ENCODE data around the gene CALCB. TPM values are rescaled to one million over a fixed set of nuclear protein-coding genes. Genes with fewer than 3 reads are reported as not detected.
A peak's percentile ranks its signal among the peaks of the same experiment; 100 is the strongest.
"Not testable (repeated sequence)": the region's sequence is repeated elsewhere in the genome, so short reads cannot be mapped to it uniquely, and the experiment has no call there.

Gene CALCB
- total RNA-seq, 2 donors from 2014 or later = 1.5 TPM; not detected in 1

DNA sequence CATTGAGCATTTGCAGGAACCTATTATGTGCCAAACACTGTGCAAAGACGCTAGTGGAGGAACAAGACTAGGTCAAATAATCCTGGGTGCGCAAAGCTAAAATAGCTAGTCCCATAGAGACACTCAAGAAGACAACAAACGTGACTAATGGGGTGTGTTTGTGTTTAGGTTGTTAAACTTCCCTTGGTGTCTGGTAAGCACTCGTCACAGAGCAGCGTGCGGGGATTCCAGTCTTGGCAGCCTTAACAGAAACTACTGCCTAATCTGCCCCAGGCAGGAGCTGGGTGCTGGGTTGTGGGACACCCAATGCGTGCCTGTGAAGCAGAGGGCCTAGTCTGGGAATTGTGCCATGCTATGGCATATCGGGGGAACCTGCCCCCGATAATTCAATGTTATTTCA, 10.8 kb upstream of the CALCB start:
- ATAC-seq (ENCODE audit: insufficient number of reproducible peaks, low FRiP score, low read depth) = no peak
- H3K9me3 ChIP-seq = no peaks in the 10 kb centered on the region
- H3K4me3 ChIP-seq = no peak overlapping the region
- TF ChIP-seq, protein P1, sequence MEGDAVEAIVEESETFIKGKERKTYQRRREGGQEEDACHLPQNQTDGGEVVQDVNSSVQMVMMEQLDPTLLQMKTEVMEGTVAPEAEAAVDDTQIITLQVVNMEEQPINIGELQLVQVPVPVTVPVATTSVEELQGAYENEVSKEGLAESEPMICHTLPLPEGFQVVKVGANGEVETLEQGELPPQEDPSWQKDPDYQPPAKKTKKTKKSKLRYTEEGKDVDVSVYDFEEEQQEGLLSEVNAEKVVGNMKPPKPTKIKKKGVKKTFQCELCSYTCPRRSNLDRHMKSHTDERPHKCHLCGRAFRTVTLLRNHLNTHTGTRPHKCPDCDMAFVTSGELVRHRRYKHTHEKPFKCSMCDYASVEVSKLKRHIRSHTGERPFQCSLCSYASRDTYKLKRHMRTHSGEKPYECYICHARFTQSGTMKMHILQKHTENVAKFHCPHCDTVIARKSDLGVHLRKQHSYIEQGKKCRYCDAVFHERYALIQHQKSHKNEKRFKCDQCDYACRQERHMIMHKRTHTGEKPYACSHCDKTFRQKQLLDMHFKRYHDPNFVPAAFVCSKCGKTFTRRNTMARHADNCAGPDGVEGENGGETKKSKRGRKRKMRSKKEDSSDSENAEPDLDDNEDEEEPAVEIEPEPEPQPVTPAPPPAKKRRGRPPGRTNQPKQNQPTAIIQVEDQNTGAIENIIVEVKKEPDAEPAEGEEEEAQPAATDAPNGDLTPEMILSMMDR (IDR thresholded peaks at IDR 0.05) = no peak
- no peaks in the 10 kb centered on the region for H3K4me1 ChIP-seq (ENCODE audit: control insufficient read depth in 1 of 2, low read depth in 2 of 2)
- no peaks in the 10 kb centered on the region for H3K27me3 ChIP-seq (replicated peaks; ENCODE audit: insufficient read depth)
- no peak for DNase-seq (ENCODE audit: low spot score)
- no peak overlapping the region for H3K27ac ChIP-seq
- no peaks in the 10 kb centered on the region for H3K36me3 ChIP-seq

DNA sequence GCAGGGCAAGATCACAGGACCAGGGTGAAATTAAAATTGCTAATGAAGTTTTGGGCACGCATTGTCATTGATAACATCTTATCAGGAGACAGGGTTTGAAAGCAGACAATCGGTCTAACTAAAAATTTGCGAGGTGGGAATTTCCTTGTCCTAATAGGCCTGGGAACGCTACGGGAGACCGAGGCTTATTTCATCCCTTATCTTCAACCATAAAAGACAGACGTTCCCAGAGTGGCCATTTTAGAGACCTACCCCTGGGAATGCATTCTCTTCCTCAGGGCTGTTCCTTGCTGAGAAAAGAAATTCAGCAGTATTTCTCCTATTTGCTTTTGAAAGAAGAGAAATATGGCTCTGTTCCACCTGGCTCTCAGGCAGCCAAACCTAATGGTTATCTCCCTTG, 3.6 kb upstream of the CALCB start:
- DNase-seq (ENCODE audit: low spot score); H3K4me3 ChIP-seq: not testable (repeated sequence)

DNA sequence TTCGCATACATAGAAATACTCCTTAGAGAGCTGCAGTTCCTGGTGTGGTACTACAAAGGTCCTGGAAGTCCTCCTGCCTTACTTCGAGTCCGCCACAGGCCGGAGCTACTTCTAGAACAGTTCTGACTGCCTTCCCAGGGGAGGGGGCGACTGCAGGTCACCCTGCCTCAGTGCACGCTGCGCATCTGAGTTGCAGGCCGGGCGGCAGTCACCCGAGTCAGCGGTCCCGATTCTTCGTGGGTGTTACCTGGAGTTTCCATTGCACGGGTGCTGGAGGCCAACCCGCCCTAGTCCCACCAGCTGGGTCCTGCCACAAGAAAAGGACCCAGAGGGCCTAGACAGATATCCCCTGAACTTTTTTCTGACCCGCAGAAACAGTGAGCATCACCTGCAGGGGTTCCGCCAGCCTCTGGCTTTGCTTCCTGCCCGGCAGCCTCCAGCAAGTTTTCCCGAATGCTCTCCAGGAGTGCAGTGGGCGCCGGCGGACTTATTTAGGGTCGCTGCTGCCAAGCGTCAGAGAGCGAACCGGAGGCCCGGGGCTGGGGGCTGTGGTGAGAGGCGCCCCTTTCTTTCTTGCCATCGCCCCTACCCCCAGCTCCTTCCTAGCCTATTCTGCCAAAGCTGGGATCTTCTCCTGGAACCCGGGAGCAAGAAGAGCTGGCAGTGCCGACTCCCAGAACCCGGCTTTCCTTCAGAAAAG, 1.7 kb upstream of the CALCB start:
- H3K27me3 ChIP-seq (replicated peaks; ENCODE audit: insufficient read depth) = no peaks in the 10 kb centered on the region
- H3K4me3 ChIP-seq = no peak overlapping the region
- ATAC-seq (ENCODE audit: insufficient number of reproducible peaks, low FRiP score, low read depth) (no peak), DNase-seq (ENCODE audit: low spot score) (no peak)
- no peaks in the 10 kb centered on the region for H3K36me3 ChIP-seq
- no peaks in the 10 kb centered on the region for H3K9me3 ChIP-seq
- no peak overlapping the region for H3K27ac ChIP-seq
- peaks cover 14 to 19% of the 10 kb centered on the region in 2 donors for H3K4me1 ChIP-seq (ENCODE audit: control insufficient read depth in 1 of 2, low read depth in 2 of 2)
- TF ChIP-seq, protein P1 (IDR thresholded peaks at IDR 0.05) = no peak

More for the DNA sequence above, 3.6 kb upstream of the CALCB start:
- H3K27ac ChIP-seq; H3K27me3 ChIP-seq (replicated peaks; ENCODE audit: insufficient read depth); H3K36me3 ChIP-seq; ATAC-seq (ENCODE audit: insufficient number of reproducible peaks, low FRiP score, low read depth); H3K9me3 ChIP-seq: not testable (repeated sequence)
- H3K4me1 ChIP-seq (ENCODE audit: control insufficient read depth in 1 of 2, low read depth in 2 of 2) = peaks cover 14 to 19% of the 10 kb centered on the region in 2 donors

DNA sequence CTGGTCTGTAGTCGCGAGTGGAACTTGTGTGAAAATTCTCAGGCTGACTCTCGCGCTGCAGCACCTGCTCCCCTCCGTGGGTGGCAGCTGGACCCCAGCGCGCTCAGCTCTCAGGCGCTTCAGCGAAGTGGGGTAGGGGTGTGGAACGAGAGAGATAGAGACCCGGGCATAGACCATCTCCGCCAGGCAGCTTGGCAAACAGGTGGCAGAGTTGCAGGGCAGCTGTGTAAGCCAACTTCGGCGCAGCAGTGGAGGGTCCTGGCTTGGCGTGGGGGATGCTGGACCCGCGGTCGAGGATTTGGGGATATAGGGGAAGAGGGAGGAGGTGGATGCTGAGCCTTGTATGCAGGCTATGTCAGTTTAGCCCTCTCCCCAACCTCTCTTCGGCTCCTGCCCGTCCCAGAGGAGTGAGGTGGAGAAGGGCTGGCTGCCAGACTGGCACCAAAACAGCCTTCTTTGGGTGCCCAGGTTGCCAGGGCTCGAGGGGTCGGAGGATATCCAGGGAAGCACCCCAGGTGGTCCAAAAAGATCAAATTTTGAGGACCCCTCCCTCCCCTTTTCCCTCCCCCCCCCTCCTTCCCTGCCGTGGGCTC, 746 bp upstream of the CALCB start:
- no peak overlapping the region for H3K27ac ChIP-seq
- TF ChIP-seq, protein P1 (IDR thresholded peaks at IDR 0.05) = no peak
- H3K36me3 ChIP-seq = no peaks in the 10 kb centered on the region
- no peaks in the 10 kb centered on the region for H3K9me3 ChIP-seq
- no peaks in the 10 kb centered on the region for H3K27me3 ChIP-seq (replicated peaks; ENCODE audit: insufficient read depth)
- no peak for ATAC-seq (ENCODE audit: insufficient number of reproducible peaks, low FRiP score, low read depth)
- DNase-seq (ENCODE audit: low spot score) = no peak
- no peak overlapping the region for H3K4me3 ChIP-seq
- H3K4me1 ChIP-seq (ENCODE audit: control insufficient read depth in 1 of 2, low read depth in 2 of 2) = peaks cover 14 to 19% of the 10 kb centered on the region in 2 donors

DNA sequence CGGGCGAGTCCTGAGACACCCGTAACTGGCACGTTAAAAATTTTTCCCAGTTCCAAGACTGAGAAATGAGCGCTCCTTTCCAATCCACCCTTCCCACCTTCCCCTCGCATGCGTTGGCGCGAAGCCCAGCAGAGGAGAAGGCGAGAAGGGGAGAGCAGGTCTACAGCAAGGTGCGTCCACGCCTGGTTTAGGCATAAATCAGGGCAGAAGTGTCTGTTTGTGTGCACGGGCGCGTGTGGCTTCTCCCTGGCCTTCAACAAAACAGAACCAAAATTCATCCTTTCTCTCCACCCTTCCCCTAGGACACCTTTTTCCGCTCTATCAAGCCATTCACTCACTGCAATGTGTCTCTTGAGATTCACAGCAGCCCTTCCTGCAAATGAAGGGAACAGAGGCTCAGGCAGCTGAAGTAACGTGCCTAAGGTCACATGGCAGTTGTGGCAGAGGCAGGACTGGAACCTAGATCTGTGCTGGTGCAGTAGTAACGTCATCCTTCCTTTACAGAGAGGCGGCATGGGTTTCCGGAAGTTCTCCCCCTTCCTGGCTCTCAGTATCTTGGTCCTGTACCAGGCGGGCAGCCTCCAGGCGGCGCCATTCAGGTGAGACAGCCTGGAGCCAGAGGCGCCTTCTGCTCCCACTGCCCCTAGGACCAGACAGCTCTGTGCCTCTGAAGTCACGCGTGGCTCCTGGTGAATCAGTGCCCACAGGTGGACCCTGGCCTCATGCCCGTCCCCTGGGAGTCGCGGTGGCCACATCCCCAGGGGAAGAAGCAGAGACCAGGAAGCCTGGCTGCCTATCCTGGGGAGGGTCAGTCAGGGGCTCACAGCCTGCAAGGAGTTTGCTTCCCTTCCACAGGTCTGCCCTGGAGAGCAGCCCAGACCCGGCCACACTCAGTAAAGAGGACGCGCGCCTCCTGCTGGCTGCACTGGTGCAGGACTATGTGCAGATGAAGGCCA, 1.1 kb downstream of the CALCB start:
- no peak overlapping the region for H3K27ac ChIP-seq
- H3K27me3 ChIP-seq (replicated peaks; ENCODE audit: insufficient read depth) = no peaks in the 10 kb centered on the region
- H3K4me3 ChIP-seq = peak overlapping the region; percentile 69
- H3K36me3 ChIP-seq = no peaks in the 10 kb centered on the region
- TF ChIP-seq, protein P1 (IDR thresholded peaks at IDR 0.05) = peak; percentile 76
- DNase-seq (ENCODE audit: low spot score) = peak; percentile 57
- H3K9me3 ChIP-seq = no peaks in the 10 kb centered on the region
- ATAC-seq (ENCODE audit: insufficient number of reproducible peaks, low FRiP score, low read depth) = peak; percentile 71
- peaks cover 14 to 19% of the 10 kb centered on the region in 2 donors for H3K4me1 ChIP-seq (ENCODE audit: control insufficient read depth in 1 of 2, low read depth in 2 of 2)

Data from thoracic aorta (tissue), 2 donors.